Activated T-helper 1 cell treated with anti-CD3 and anti-CD28 coated beads, Interleukin-2, amount 50 U/mL, for 16 hours (primary cell): ENCODE data around the gene KIRREL3.
"Not testable (repeated sequence)": the region's sequence is repeated elsewhere in the genome, so short reads cannot be mapped to it uniquely, and the experiment has no call there.

Source experiments
- DNase-seq, 2 donors: peaks; one replicate each; pipeline ENCODE4 v3.0.0-alpha.2; 2020; ENCODE audit warnings: low read depth in 1 of 2, low spot score in 1 of 2

KIRREL3 gene

DNA sequence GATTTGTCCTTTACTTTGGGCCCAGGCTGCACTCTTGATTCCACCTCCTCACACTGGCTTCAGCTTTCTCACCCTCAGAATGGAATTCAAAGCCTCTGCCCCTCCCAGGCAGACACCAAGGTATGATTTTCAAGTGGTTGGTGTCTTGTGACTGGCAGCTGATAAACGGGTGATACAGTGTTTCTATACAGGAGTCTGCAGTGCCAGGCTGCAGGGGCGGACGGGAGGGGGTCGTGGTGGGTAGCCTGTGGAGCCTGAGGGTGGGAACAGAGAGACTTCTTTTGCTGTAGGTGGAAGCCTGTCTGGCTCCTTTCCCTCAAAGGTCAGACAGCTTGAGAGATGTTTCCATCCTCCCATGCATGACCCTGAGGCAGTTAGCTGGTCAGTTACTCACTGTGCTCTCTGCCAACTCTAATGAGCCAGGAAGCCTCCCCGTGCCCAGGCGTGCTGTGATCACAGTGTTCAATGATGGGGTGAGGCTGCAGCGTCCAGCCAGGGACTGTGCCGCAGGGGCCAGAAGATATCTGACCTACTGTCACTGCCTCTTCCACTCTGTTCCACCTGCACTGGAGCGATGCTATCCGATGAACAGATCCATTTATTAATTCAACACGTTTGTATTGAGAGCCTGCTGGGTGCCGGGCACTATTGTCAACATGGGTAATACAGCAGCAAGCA lies 627.0 kb downstream of the KIRREL3 start:
- DNase-seq: not testable (repeated sequence)
